Left lung (tissue), 10 donors: ENCODE measurements around the gene HOXB6. TPM values are rescaled to one million over a fixed set of nuclear protein-coding genes. Genes with fewer than 3 reads are reported as not detected.

ENCODE experiments used
- ATAC-seq: fragments of 200-7000 bp; cut with Tn5 transposase; one replicate; pipeline ENCODE4 v1.9.1; 2020; ENCODE audit warnings: moderate library complexity
- DNase-seq, 4 donors: peaks; one replicate each; pipeline ENCODE4 v3.0.0-alpha.2; 2013 to 2020
- H3K27ac ChIP-seq, 2 donors: fragments of 200-600 bp; sonication (generic) in 1 of 2; one replicate each; pipeline versions ENCODE4 v1.5.0 to v1.8.0; 2020 to 2021
- H3K27me3 ChIP-seq, 2 donors: fragments of 200-600 bp; sonication (generic) in 1 of 2; one replicate each; pipeline versions ENCODE4 v1.5.0 to v1.8.0; 2020 to 2021
- H3K36me3 ChIP-seq, 2 donors: fragments of 200-600 bp; sonication (generic) in 1 of 2; one replicate each; pipeline versions ENCODE4 v1.5.0 to v1.8.0; 2020 to 2021
- H3K4me1 ChIP-seq, 2 donors: fragments of 200-600 bp; one replicate each; pipeline ENCODE4 v1.8.0; 2021
- H3K4me3 ChIP-seq, 2 donors: fragments of 200-600 bp; sonication (generic) in 1 of 2; one replicate each; pipeline versions ENCODE4 v1.5.0 to v1.8.0; 2020 to 2021; ENCODE audit warnings: mild to moderate bottlenecking in 1 of 2
- H3K9me3 ChIP-seq, 2 donors: fragments of 200-600 bp; sonication (generic) in 1 of 2; one replicate each; pipeline versions ENCODE4 v1.5.0 to v1.8.0; 2020 to 2021
- intact Hi-C, 2 donors: fragments of 100-400 bp; cut with DNase I; formaldehyde crosslinking; loops; one replicate each; pipeline versions ENCODE4 v1.11.2 to v1.14.2; 2022
- microRNA-seq, 2 donors: library from miRNA; unstranded; fragments of <30 nt; microRNA quantifications; one replicate each; pipeline ENCODE4, GENCODE V29; 2019
- polyA plus RNA-seq, 6 donors: library from polyadenylated mRNA; unstranded; fragments of 120-200 nt; gene quantifications; one replicate each; pipeline ENCODE4 v1.2.1, GENCODE V29; 2013; ENCODE audit not compliant: insufficient read length in 6 of 6
- total RNA-seq, 2 donors: library from RNA; stranded (reverse); fragmentation: NEBNext Ultra II Directional; extraction: Animal tissue kit (Norgen Biotek cat#: 25700); gene quantifications; one replicate each; pipeline ENCODE4 v1.2.1, GENCODE V29; 2021
- TF ChIP-seq, protein P1 (sequence below), 2 donors: fragments of 200-600 bp; sonication (generic) in 1 of 2; IDR thresholded peaks; one replicate each; pipeline versions ENCODE4 v1.5.0 to v1.8.0; 2021; ENCODE audit warnings: antibody characterized with exemption in 2 of 2
- donor health status: DM: no; HTN: yes; CAD: no.
- donor health status: DM: no; HTN: no; CAD: no.

HOXB6 gene
- total and polyA plus RNA-seq, 8 donors = 5.1 to 17.1 (median 12.1) TPM

- H3K36me3 ChIP-seq = no peaks in the 10 kb centered on the region
- DNase-seq = no peak
- H3K27me3 ChIP-seq = peaks cover 29 to 100% of the 10 kb centered on the region in 2 donors
- H3K4me3 ChIP-seq = no peak overlapping the region
- no peak for ATAC-seq
- no peaks in the 10 kb centered on the region for H3K9me3 ChIP-seq
- intact Hi-C loops = no loop called here
- H3K4me1 ChIP-seq = peaks cover 0 to 12% of the 10 kb centered on the region in 2 donors
- TF ChIP-seq, protein P1, sequence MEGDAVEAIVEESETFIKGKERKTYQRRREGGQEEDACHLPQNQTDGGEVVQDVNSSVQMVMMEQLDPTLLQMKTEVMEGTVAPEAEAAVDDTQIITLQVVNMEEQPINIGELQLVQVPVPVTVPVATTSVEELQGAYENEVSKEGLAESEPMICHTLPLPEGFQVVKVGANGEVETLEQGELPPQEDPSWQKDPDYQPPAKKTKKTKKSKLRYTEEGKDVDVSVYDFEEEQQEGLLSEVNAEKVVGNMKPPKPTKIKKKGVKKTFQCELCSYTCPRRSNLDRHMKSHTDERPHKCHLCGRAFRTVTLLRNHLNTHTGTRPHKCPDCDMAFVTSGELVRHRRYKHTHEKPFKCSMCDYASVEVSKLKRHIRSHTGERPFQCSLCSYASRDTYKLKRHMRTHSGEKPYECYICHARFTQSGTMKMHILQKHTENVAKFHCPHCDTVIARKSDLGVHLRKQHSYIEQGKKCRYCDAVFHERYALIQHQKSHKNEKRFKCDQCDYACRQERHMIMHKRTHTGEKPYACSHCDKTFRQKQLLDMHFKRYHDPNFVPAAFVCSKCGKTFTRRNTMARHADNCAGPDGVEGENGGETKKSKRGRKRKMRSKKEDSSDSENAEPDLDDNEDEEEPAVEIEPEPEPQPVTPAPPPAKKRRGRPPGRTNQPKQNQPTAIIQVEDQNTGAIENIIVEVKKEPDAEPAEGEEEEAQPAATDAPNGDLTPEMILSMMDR (IDR thresholded peaks at IDR 0.05) = no peak
- H3K27ac ChIP-seq = peak overlapping the region; percentile 2 to 86
Measured at GRCh38 chr17:48548523-48549280, 56.1 kb downstream of the HOXB6 start.

- Histone ChIP-seq H3K4me3 (peak overlapping the region in 1 of 2 donors; percentile 6), H3K27me3 (peaks cover 33 to 100% of the 10 kb centered on the region in 2 donors), H3K4me1 (peaks cover 0 to 12% of the 10 kb centered on the region in 2 donors), H3K36me3 (no peaks in the 10 kb centered on the region), H3K27ac (peak overlapping the region; percentile 34 to 86), H3K9me3 (no peaks in the 10 kb centered on the region)
- intact Hi-C loops = no loop called here
- TF ChIP-seq, protein P1 (IDR thresholded peaks at IDR 0.05) = no peak
- ATAC-seq (no peak), DNase-seq (peak in 2 of 4 donors; percentile 67 to 84)
Measured at GRCh38 chr17:48547808-48548522, 56.8 kb downstream of the HOXB6 start.

DNA sequence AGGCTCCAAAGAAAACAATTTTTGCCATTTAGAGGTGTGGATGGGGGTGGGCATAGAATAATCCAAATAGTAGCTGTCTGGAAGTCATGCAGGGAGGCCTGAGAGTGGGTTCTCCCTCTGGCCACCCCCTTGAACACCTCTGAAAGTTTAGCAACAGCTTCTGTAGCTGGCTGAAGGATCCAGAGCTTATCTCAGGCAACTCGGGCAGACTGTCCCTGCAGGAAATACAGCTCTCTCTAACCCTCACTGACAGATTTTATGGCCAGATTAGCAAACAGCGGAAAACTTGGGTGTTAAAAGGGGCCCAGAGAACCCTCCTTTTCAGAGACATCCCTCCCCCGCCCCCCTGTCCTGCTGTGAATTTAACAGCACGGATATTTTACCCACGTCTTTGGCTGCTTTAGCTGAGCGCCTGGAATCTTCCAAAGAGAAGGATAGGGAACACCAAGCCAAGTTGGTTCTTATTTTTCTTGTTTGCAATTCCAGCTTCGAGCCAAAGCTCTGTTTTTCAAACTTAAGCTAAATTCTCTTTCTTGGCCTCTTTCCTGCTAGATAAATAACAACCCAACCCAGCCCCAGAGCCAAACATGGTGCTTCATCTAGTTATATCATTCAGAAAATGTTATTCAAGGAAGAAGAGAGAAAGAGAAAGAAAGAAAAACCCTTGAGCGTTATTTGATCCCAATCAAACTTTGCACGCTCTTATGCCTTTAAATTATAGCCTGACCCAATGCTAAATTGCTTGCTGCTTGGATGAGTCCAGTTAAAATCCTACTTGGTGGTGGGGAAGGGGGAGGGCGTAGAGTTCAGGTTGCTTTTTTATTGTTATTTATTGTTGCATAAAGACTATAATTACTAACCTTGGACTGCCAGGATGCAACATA lies 57.6 kb downstream of the HOXB6 start:
- Histone ChIP-seq H3K27me3 (peaks cover 33 to 100% of the 10 kb centered on the region in 2 donors), H3K4me1 (peaks cover 0 to 15% of the 10 kb centered on the region in 2 donors)

DNA sequence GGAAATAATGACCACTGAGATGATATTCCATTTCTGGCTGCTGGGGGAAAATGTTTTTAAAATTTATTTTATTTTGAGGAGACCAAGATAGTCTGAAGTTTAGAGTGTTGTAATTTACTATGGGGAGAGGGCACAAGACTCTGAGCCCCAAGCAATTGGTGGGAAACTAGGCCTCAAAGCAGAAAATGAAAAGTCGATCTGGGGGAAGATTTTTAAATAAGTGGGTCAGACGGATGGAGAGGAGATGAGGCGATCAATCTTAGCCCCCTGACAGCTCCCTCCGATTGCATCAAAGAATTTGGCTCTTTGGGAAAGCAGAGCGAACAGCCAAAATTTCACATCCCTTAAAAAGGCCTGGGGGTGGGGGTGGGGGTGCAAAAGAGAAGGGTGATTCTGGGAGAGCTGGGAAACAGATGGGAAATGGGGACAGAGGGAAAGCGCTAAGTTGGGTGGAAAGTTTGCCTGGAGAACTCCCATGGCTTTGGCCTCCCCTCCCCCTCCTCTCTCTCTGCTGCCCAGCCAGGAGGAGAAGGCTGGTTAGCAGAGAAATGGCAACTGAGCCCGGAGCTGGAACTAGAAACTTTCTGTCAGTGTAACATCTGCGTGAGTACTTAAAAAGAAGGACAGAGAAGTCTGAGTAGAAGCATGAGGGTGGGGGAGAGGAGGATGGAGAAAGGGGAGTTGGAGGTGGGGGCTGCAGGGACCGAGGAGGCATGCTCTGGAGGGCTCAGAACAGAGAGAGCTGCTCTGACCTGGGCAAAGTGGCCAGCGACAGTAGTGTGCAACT lies 58.5 kb downstream of the HOXB6 start:
- peak overlapping the region; percentile 34 to 86 for H3K27ac ChIP-seq
- peaks cover 27 to 100% of the 10 kb centered on the region in 2 donors for H3K27me3 ChIP-seq
- intact Hi-C loops = no loop called here
- TF ChIP-seq, protein P1 (IDR thresholded peaks at IDR 0.05) = no peak
- peaks cover 0 to 16% of the 10 kb centered on the region in 2 donors for H3K4me1 ChIP-seq
- DNase-seq (peak in 2 of 4 donors; percentile 68 to 80), ATAC-seq (no peak)
- H3K36me3 ChIP-seq = no peaks in the 10 kb centered on the region
- H3K4me3 ChIP-seq = no peak overlapping the region
- H3K9me3 ChIP-seq = no peaks in the 10 kb centered on the region

More for the DNA sequence above, 57.6 kb downstream of the HOXB6 start:
- DNase-seq (peak in 2 of 4 donors; percentile 82 to 90), ATAC-seq (no peak)
- peak overlapping the region; percentile 34 to 86 for H3K27ac ChIP-seq
- intact Hi-C loops = no loop called here
- TF ChIP-seq, protein P1 (IDR thresholded peaks at IDR 0.05) = no peak
- no peaks in the 10 kb centered on the region for H3K9me3 ChIP-seq
- H3K4me3 ChIP-seq = peak overlapping the region in 1 of 2 donors; percentile 6
- H3K36me3 ChIP-seq = no peaks in the 10 kb centered on the region

Small RNA genes lying within 50 kb of the gene (microRNA-seq; reads per million reads assigned to microRNA genes)
- 0 reads per million in 2 donors for gene MIR196A1

Other genes starting within 250 kb of the HOXB6 start
- 1 to 10 TPM; 1.9 to 3.0 TPM for gene SKAP1, start 174.8 kb downstream of the HOXB6 start, total RNA-seq
- 1 to 10 TPM; 1.2 to 3.0 (median 1.8) TPM for gene SKAP1, start 174.8 kb downstream of the HOXB6 start, polyA plus RNA-seq
- not detected for gene HOXB1, start 74.0 kb downstream of the HOXB6 start, total RNA-seq
- gene HOXB1, start 74.0 kb downstream of the HOXB6 start, polyA plus RNA-seq = under 1 TPM in 5 of 6 donors, not detected in 1; 0.09 to 0.39 (median 0.10) TPM
- gene HOXB2, start 59.9 kb downstream of the HOXB6 start, total RNA-seq = 10 to 100 TPM in 1 of 2 donors, 1 to 10 TPM in 1; 9.7 to 11.8 TPM
- gene HOXB2, start 59.9 kb downstream of the HOXB6 start, polyA plus RNA-seq = 10 to 100 TPM; 24.0 to 33.6 (median 25.8) TPM
- gene HOXB4, start 26.6 kb downstream of the HOXB6 start, total RNA-seq = 1 to 10 TPM; 4.5 to 4.8 TPM
- 10 to 100 TPM; 11.7 to 19.0 (median 13.5) TPM for gene HOXB4, start 26.6 kb downstream of the HOXB6 start, polyA plus RNA-seq
- 10 to 100 TPM; 10.4 to 15.0 TPM for gene HOXB3, start 14.7 kb downstream of the HOXB6 start, total RNA-seq
- gene HOXB3, start 14.7 kb downstream of the HOXB6 start, polyA plus RNA-seq = 100 to 1,000 TPM in 2 of 6 donors, 10 to 100 TPM in 4; 74.9 to 114 (median 94.5) TPM
- gene HOXB5, start 11.2 kb downstream of the HOXB6 start, total RNA-seq = 1 to 10 TPM; 3.3 to 4.2 TPM
- 10 to 100 TPM; 26.3 to 37.5 (median 31.2) TPM for gene HOXB5, start 11.2 kb downstream of the HOXB6 start, polyA plus RNA-seq
- gene HOXB7, start 6.0 kb upstream of the HOXB6 start, total RNA-seq = 1 to 10 TPM; 2.4 to 3.0 TPM
- 10 to 100 TPM in 1 of 6 donors, 1 to 10 TPM in 5; 6.1 to 10.5 (median 7.2) TPM for gene HOXB7, start 6.0 kb upstream of the HOXB6 start, polyA plus RNA-seq
- under 1 TPM; 0.32 to 0.39 TPM for gene HOXB8, start 10.3 kb upstream of the HOXB6 start, total RNA-seq
- 1 to 10 TPM in 2 of 6 donors, under 1 TPM in 4; 0.34 to 1.6 (median 0.85) TPM for gene HOXB8, start 10.3 kb upstream of the HOXB6 start, polyA plus RNA-seq
- not detected for gene HOXB9, start 21.4 kb upstream of the HOXB6 start, total RNA-seq
- gene HOXB9, start 21.4 kb upstream of the HOXB6 start, polyA plus RNA-seq = under 1 TPM; 0.09 to 0.61 (median 0.15) TPM
- gene PRAC1, start 117.5 kb upstream of the HOXB6 start, total RNA-seq = not detected
- not detected for gene PRAC1, start 117.5 kb upstream of the HOXB6 start, polyA plus RNA-seq
- not detected for gene PRAC2, start 118.2 kb upstream of the HOXB6 start, total RNA-seq
- not detected for gene PRAC2, start 118.2 kb upstream of the HOXB6 start, polyA plus RNA-seq
- not detected for gene HOXB13, start 123.8 kb upstream of the HOXB6 start, total RNA-seq
- not detected for gene HOXB13, start 123.8 kb upstream of the HOXB6 start, polyA plus RNA-seq
- 1 to 10 TPM in 1 of 2 donors, under 1 TPM in 1; 0.35 to 1.3 TPM for gene TTLL6, start 212.2 kb upstream of the HOXB6 start, total RNA-seq
- gene TTLL6, start 212.2 kb upstream of the HOXB6 start, polyA plus RNA-seq = 1 to 10 TPM in 4 of 6 donors, under 1 TPM in 2; 0.50 to 2.4 (median 1.7) TPM
- 100 to 1,000 TPM; 116 to 128 TPM for gene CALCOCO2, start 226.0 kb upstream of the HOXB6 start, total RNA-seq
- gene CALCOCO2, start 226.0 kb upstream of the HOXB6 start, polyA plus RNA-seq = 100 to 1,000 TPM; 105 to 132 (median 114) TPM